ENCODE results near the gene SLCO4A1. TPM values are rescaled to one million over a fixed set of nuclear protein-coding genes. Genes with fewer than 3 reads are reported as not detected.

The SLCO4A1 gene
- total RNA-seq, 1 donor from 2014 or later: 1.2 TPM

DNA sequence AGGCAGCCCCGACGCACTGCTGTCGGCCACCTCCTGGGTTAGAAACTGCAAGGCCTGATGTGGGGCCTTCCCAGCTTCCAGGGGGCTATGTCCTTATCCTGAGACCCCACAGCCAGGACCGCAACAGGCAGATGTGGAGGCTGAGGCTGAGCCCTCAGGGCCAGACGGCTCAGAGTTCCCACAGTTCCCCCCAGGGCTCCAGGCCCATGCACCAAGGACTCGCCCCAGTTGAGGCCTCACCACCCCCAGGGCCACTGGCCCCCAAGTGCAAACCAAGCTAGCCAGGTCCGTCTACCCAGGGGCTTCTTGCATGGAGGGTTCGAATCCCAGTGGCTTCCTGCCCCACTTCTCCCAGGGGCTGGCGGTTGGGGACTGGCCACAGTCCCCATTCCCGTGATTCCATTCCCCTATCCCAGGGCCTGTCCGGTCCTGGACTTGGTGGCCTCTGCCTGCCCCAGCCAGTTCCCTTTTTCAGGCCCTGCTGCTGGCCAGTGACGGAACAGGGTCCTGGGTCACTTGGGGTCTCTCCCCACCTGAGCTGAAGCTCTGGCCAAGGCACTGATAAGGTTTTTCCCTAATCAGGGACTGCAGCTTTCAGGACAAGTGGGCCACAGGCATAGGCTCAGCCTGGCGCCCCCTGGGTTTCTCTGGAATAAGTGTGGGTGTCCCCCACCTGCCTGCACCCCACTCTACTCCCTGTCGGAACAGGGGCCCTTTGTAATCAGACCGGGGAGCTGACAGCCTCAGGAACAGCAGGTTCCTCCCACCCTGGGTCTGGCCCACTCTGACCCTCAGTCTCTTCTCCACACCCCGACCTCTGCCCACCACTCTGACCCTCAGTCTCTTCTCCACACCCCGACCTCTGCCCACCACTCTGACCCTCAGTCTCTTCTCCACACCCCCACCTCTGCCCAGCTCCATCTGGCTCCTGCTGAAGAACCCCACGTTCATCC, 22.0 kb downstream of the SLCO4A1 start:
- Mint-ChIP-seq H3K4me1 (ENCODE audit: unreplicated experiment) (peaks cover 14% of the 10 kb centered on the region), H3K36me3 (ENCODE audit: unreplicated experiment) (no peaks in the 10 kb centered on the region), H3K27me3 (ENCODE audit: unreplicated experiment) (peaks cover 26% of the 10 kb centered on the region), H3K9me3 (ENCODE audit: unreplicated experiment) (no peaks in the 10 kb centered on the region), H3K4me3 (ENCODE audit: unreplicated experiment) (no peak overlapping the region), H3K27ac (ENCODE audit: unreplicated experiment) (no peak overlapping the region)
- TF ChIP-seq, protein P1, sequence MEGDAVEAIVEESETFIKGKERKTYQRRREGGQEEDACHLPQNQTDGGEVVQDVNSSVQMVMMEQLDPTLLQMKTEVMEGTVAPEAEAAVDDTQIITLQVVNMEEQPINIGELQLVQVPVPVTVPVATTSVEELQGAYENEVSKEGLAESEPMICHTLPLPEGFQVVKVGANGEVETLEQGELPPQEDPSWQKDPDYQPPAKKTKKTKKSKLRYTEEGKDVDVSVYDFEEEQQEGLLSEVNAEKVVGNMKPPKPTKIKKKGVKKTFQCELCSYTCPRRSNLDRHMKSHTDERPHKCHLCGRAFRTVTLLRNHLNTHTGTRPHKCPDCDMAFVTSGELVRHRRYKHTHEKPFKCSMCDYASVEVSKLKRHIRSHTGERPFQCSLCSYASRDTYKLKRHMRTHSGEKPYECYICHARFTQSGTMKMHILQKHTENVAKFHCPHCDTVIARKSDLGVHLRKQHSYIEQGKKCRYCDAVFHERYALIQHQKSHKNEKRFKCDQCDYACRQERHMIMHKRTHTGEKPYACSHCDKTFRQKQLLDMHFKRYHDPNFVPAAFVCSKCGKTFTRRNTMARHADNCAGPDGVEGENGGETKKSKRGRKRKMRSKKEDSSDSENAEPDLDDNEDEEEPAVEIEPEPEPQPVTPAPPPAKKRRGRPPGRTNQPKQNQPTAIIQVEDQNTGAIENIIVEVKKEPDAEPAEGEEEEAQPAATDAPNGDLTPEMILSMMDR (IDR thresholded peaks at IDR 0.05): no peak
- no peak for DNase-seq (ENCODE audit: extremely low spot score, unreplicated experiment)

DNA sequence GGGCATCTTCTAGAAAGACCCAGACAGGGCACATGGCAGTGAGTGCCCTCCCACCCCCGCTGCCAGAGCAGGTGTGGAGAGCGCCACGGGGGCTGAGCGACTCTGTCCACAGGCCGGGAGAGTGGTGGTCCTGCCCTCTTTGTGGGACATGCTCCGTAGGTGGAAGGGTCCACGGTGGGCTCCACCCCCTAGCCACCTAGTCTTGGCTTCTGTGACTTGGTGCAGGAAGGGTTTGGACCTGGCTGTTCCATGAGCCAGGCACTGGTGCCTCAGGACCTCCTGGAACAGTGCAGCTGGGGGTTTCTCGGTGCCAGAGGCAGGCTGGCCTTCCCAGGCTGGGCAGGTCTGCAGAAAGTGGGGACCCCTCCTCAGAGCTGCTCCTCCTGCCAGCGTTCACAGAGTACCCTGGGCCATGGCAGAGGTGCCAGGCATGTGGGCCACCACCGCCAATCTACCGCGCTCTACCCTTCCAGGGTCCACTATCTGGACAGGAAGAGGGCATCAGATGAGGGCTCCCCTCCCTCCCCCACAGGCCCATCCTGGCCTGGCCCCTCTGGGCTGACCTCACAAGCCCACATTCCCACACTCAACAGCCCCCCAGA, 23.0 kb downstream of the SLCO4A1 start:
- Mint-ChIP-seq H3K9me3 (ENCODE audit: unreplicated experiment) (no peaks in the 10 kb centered on the region), H3K4me3 (ENCODE audit: unreplicated experiment) (no peak overlapping the region), H3K27me3 (ENCODE audit: unreplicated experiment) (peaks cover 26% of the 10 kb centered on the region), H3K4me1 (ENCODE audit: unreplicated experiment) (peaks cover 14% of the 10 kb centered on the region), H3K36me3 (ENCODE audit: unreplicated experiment) (no peaks in the 10 kb centered on the region), H3K27ac (ENCODE audit: unreplicated experiment) (no peak overlapping the region)
- TF ChIP-seq, protein P1 (IDR thresholded peaks at IDR 0.05): no peak
- no peak for DNase-seq (ENCODE audit: extremely low spot score, unreplicated experiment)

DNA sequence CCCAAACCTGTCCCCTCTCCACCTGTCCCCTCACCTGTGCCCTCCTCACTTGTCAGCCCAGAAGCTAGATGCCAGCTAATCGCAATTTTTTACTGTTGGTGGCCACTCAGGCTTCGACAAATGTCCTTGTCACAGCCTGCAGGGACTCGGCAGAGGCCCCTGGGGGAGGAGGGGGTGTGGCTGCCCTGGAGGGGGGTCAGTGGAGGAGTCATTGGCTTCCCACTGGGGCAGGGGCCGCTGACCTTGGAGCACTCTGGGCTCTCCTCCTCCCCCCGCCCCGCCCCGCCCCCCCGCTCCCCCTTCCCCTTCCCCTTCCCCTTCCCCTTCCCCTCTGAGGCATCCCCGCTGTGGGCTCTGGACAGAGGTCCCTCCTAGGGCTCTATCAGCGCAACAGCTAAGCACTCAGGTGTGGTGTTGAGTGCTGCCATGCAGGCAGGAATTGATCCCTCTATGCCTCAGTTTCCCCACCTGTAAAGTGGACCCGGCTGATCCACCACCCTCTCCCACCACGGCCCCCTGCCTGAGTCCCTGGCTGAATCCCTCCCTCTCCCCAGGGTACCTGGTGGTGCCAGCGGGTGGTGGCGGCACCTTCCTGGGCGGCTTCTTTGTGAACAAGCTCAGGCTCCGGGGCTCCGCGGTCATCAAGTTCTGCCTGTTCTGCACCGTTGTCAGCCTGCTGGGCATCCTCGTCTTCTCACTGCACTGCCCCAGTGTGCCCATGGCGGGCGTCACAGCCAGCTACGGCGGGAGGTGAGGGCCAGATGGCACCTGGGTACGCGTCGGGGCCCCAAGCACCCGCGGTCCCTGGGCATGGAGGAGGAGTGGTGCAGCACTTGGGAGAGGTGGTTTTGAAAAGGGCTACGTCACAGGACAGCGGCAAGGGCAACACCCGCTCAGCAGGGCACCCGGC, 23.8 kb downstream of the SLCO4A1 start:
- TF ChIP-seq, protein P1 (IDR thresholded peaks at IDR 0.05): no peak
- H3K9me3 Mint-ChIP-seq (ENCODE audit: unreplicated experiment): no peaks in the 10 kb centered on the region
- H3K27ac Mint-ChIP-seq (ENCODE audit: unreplicated experiment): no peak overlapping the region
- H3K4me3 Mint-ChIP-seq (ENCODE audit: unreplicated experiment): no peak overlapping the region
- H3K27me3 Mint-ChIP-seq (ENCODE audit: unreplicated experiment): peaks cover 26% of the 10 kb centered on the region
- DNase-seq (ENCODE audit: extremely low spot score, unreplicated experiment): no peak
- peaks cover 14% of the 10 kb centered on the region for H3K4me1 Mint-ChIP-seq (ENCODE audit: unreplicated experiment)
- no peaks in the 10 kb centered on the region for H3K36me3 Mint-ChIP-seq (ENCODE audit: unreplicated experiment)

DNA sequence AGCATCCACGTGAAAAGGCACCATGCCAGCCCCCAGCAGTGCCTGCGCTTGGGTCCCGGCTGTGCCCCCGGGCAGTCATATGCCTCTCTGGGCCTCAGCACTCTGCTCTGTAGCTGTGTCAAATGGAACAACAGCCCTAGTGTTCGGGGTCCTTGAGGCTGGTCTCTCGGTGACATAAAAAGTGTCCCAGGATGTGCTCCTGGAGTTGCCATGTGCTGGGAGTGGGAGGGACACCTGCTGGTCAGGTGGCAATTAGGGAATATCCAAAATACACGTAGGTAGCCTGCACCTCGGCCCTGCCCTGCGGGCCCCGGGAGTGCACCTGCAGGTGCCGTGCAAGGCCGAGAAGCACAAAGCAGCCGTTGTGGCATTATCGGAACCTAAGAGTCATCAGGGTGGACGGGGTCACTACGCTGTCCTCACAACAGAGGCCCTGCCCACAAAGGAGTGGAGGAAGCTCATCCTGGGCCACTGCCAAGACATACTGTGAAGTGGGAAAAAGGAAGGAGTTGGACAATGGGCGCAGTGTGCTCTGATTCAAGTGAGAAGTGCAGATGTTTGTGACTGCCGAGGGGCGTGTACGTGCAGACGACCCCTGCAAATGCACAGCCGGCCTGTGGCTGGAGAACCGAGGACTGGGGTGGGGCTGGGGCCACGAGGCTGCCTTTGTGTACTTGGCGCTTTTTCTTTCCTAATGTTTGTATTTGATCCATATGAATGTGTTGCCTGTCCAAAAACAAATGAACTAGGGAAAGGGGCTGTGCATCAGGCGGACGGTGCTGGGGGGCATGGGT, 24.6 kb downstream of the SLCO4A1 start:
- H3K4me1 Mint-ChIP-seq (ENCODE audit: unreplicated experiment): peaks cover 14% of the 10 kb centered on the region
- no peak overlapping the region for H3K27ac Mint-ChIP-seq (ENCODE audit: unreplicated experiment)
- H3K36me3 Mint-ChIP-seq (ENCODE audit: unreplicated experiment): no peaks in the 10 kb centered on the region
- peaks cover 26% of the 10 kb centered on the region for H3K27me3 Mint-ChIP-seq (ENCODE audit: unreplicated experiment)
- TF ChIP-seq, protein P1 (IDR thresholded peaks at IDR 0.05): no peak
- no peaks in the 10 kb centered on the region for H3K9me3 Mint-ChIP-seq (ENCODE audit: unreplicated experiment)
- no peak for DNase-seq (ENCODE audit: extremely low spot score, unreplicated experiment)
- no peak overlapping the region for H3K4me3 Mint-ChIP-seq (ENCODE audit: unreplicated experiment)
